ENCODE results near the gene CATSPERE. TPM values are rescaled to one million over a fixed set of nuclear protein-coding genes. Genes with fewer than 3 reads are reported as not detected.
A peak's percentile ranks its signal among the peaks of the same experiment; 100 is the strongest.

CATSPERE gene
- total and polyA plus RNA-seq, 11 donors = 0.07 to 1.2 (median 0.25) TPM

GRCh38 chr1:244414543-244414942 is 46.5 kb upstream of the CATSPERE start:
- no peak for ATAC-seq
- no peak for DNase-seq
- WGBS, 4 donors = 96 to 100% (median 98%) methylated on average over 1 of the region's 1 CpG
- no peaks in the 10 kb centered on the region for H3K4me1 ChIP-seq
- no peaks in the 10 kb centered on the region for H3K27me3 ChIP-seq
- H3K4me3 ChIP-seq = no peak overlapping the region
- intact Hi-C loops (cut with DNase I) = no loop called here
- H3K36me3 ChIP-seq = peaks cover 0 to 100% (median 97%) of the 10 kb centered on the region in 9 donors
- no peak overlapping the region for H3K27ac ChIP-seq
- no peaks in the 10 kb centered on the region for H3K9me3 ChIP-seq
- TF ChIP-seq POLR2A (IDR thresholded peaks at IDR 0.05) (no peak), CTCF (IDR thresholded peaks at IDR 0.05) (no peak)

GRCh38 chr1:244419024-244419423 is 42.0 kb upstream of the CATSPERE start:
- DNase-seq = no peak
- no peak for TF ChIP-seq CTCF (IDR thresholded peaks at IDR 0.05)
- TF ChIP-seq POLR2A (IDR thresholded peaks at IDR 0.05) = no peak
- no peaks in the 10 kb centered on the region for H3K4me1 ChIP-seq
- intact Hi-C loops (cut with DNase I) = no loop called here
- WGBS, 4 donors = 92 to 95% (median 93%) methylated on average over 4 of the region's 4 CpGs
- peaks cover 0 to 100% (median 93%) of the 10 kb centered on the region in 9 donors for H3K36me3 ChIP-seq
- ATAC-seq = no peak
- H3K4me3 ChIP-seq = no peak overlapping the region
- no peaks in the 10 kb centered on the region for H3K27me3 ChIP-seq
- no peaks in the 10 kb centered on the region for H3K9me3 ChIP-seq
- no peak overlapping the region for H3K27ac ChIP-seq

- no peak for TF ChIP-seq POLR2A (IDR thresholded peaks at IDR 0.05)
- TF ChIP-seq CTCF (IDR thresholded peaks at IDR 0.05) = no peak
- DNase-seq (no peak), ATAC-seq (no peak)
- no peak overlapping the region for H3K27ac ChIP-seq
- peaks cover 0 to 74% (median 63%) of the 10 kb centered on the region in 9 donors for H3K36me3 ChIP-seq
- no peaks in the 10 kb centered on the region for H3K9me3 ChIP-seq
- peaks cover 0 to 7% (median 0%) of the 10 kb centered on the region in 12 donors for H3K4me1 ChIP-seq
- 84 to 100% (median 91%) methylated on average over 1 of the region's 1 CpG for WGBS, 4 donors
- H3K4me3 ChIP-seq = no peak overlapping the region
- intact Hi-C loops (cut with DNase I) = no loop called here
- H3K27me3 ChIP-seq = no peaks in the 10 kb centered on the region
These were observed 38.9 kb upstream of the CATSPERE start for GRCh38 chr1:244422174-244422573.

GRCh38 chr1:244424649-244425334 is 36.3 kb upstream of the CATSPERE start:
- Histone ChIP-seq H3K4me1 (peaks cover 0 to 7% (median 0%) of the 10 kb centered on the region in 12 donors), H3K27me3 (no peaks in the 10 kb centered on the region), H3K27ac (no peak overlapping the region), H3K36me3 (peaks cover 0 to 57% (median 40%) of the 10 kb centered on the region in 9 donors), H3K9me3 (no peaks in the 10 kb centered on the region), H3K4me3 (no peak overlapping the region)
- TF ChIP-seq CTCF (IDR thresholded peaks at IDR 0.05) (no peak), POLR2A (IDR thresholded peaks at IDR 0.05) (no peak)
- intact Hi-C loops (cut with DNase I) = no loop called here
- DNase-seq (no peak), ATAC-seq (peak in 2 of 4 donors; percentile 14 to 29)
- WGBS, 4 donors = 64 to 68% (median 66%) methylated on average over 2 of the region's 2 CpGs

All from heart left ventricle (tissue), 16 donors.